Transverse colon (tissue), 4 donors: ENCODE measurements around the gene INPP5F.

Experiments used
- POLR2A ChIP-seq: fragments of 450-650 bp; IDR thresholded peaks from one replicate; pipeline ENCODE4 v1.6.1; 2016; ENCODE audit warnings: antibody characterized with exemption, mild to moderate bottlenecking, moderate library complexity
- POLR2AphosphoS5 ChIP-seq, 3 donors: sonication (generic); formaldehyde crosslinking; IDR thresholded peaks; one replicate each; pipeline ENCODE4 v1.6.1; 2016; ENCODE audit warnings: antibody characterized with exemption in 3 of 3
- TF ChIP-seq, protein P1 (sequence below), 5 experiments: fragments of 200-600 bp in 3 of 5; fragments of 450-650 bp in 2 of 5; sonication (generic) in 3 of 5; IDR thresholded peaks; 1 replicate in 2 of 5; 2 replicates in 3 of 5; pipeline ENCODE4 v1.5.1; 2016 to 2017; ENCODE audit warnings: antibody characterized with exemption in 5 of 5, inconsistent platforms in 3 of 5, mild to moderate bottlenecking in 2 of 5, moderate library complexity in 1 of 5

DNA sequence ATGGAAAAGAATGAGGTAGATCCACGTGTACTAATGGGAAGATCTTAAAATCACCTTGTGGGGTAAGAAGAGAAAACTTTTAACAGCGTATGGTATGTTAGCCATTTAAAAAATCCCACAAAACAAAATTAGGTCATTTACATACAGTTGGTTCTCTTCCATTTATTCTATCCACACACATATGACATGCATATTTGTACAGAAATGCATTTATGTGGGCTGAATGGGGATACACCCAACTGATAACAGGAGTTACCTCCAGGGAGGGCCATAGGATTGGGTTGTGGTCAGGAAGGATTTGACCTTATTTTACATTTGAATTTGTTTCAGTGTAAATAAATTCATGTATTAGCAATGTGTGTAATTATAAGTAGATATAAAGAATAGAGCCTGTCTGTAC is 75.3 kb downstream of the INPP5F start:
- TF ChIP-seq, protein P1, sequence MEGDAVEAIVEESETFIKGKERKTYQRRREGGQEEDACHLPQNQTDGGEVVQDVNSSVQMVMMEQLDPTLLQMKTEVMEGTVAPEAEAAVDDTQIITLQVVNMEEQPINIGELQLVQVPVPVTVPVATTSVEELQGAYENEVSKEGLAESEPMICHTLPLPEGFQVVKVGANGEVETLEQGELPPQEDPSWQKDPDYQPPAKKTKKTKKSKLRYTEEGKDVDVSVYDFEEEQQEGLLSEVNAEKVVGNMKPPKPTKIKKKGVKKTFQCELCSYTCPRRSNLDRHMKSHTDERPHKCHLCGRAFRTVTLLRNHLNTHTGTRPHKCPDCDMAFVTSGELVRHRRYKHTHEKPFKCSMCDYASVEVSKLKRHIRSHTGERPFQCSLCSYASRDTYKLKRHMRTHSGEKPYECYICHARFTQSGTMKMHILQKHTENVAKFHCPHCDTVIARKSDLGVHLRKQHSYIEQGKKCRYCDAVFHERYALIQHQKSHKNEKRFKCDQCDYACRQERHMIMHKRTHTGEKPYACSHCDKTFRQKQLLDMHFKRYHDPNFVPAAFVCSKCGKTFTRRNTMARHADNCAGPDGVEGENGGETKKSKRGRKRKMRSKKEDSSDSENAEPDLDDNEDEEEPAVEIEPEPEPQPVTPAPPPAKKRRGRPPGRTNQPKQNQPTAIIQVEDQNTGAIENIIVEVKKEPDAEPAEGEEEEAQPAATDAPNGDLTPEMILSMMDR (IDR thresholded peaks at IDR 0.05): no peak
- no peak for TF ChIP-seq POLR2AphosphoS5 (IDR thresholded peaks at IDR 0.05)
- no peak for TF ChIP-seq POLR2A
